OCI-LY1 (cell line): Measurements from ENCODE around the gene BAG3.

Source experiments
- CTCF ChIP-seq: fragments of 200-600 bp; sonication (generic), shearing (Covaris generic); IDR thresholded peaks from 2 replicates; pipeline ENCODE4 v1.5.1; 2017; ENCODE audit warnings: mild to moderate bottlenecking, antibody characterized with exemption, low read length, moderate library complexity, mixed read lengths
- EZH2 ChIP-seq: fragments of 200-600 bp; sonication (generic), shearing (Covaris generic); IDR thresholded peaks from 2 replicates; pipeline ENCODE4 v1.8.0; 2017; ENCODE audit warnings: borderline replicate concordance, mixed run types, mild to moderate bottlenecking, antibody characterized with exemption, low read length, moderate library complexity, mixed read lengths

- TF ChIP-seq EZH2, result no peak
- TF ChIP-seq CTCF, result no peak
Observed at GRCh38 chr10:119714484-119714816, 63.3 kb downstream of the BAG3 start.
